Osteocyte (in vitro differentiated cells): ENCODE data around the gene ANTXR1. TPM values are rescaled to one million over a fixed set of nuclear protein-coding genes. Genes with fewer than 3 reads are reported as not detected.

ENCODE experiments used
- DNase-seq: peaks from one replicate; pipeline ENCODE4 v3.0.0; 2021; ENCODE audit warnings: mixed read lengths; ENCODE audit not compliant: unreplicated experiment; ENCODE audit errors: extremely low spot score
- H3K27ac Mint-ChIP-seq: one replicate; pipeline ENCODE4 v1.8.0; 2021; ENCODE audit warnings: mild to moderate bottlenecking, mixed read lengths; ENCODE audit not compliant: unreplicated experiment
- H3K27me3 Mint-ChIP-seq: one replicate; pipeline ENCODE4 v1.8.0; 2021; ENCODE audit warnings: mixed read lengths; ENCODE audit not compliant: unreplicated experiment
- H3K36me3 Mint-ChIP-seq: one replicate; pipeline ENCODE4 v1.8.0; 2021; ENCODE audit warnings: mixed read lengths; ENCODE audit not compliant: unreplicated experiment
- H3K4me1 Mint-ChIP-seq: one replicate; pipeline ENCODE4 v1.8.0; 2021; ENCODE audit warnings: mixed read lengths; ENCODE audit not compliant: unreplicated experiment
- H3K4me3 Mint-ChIP-seq: one replicate; pipeline ENCODE4 v1.8.0; 2021; ENCODE audit warnings: mild to moderate bottlenecking, moderate library complexity, mixed read lengths; ENCODE audit not compliant: unreplicated experiment
- H3K9me3 Mint-ChIP-seq: one replicate; pipeline ENCODE4 v1.8.0; 2021; ENCODE audit warnings: mixed read lengths; ENCODE audit not compliant: unreplicated experiment
- CTCF ChIP-seq: fragments of 200-600 bp; sonication (generic); IDR thresholded peaks from 2 replicates; pipeline ENCODE4 v1.5.0; 2021; ENCODE audit warnings: antibody characterized with exemption, mild to moderate bottlenecking, moderate library complexity
- total RNA-seq: library from RNA; stranded (reverse); gene quantifications from 2 replicates; pipeline ENCODE4 v1.2.1, GENCODE V29; 2021

Gene ANTXR1
- total RNA-seq, 1 donor from 2014 or later, result 144 TPM

- H3K9me3 Mint-ChIP-seq, result peaks cover 5% of the 10 kb centered on the region
- peaks cover 19% of the 10 kb centered on the region for H3K36me3 Mint-ChIP-seq
- H3K27ac Mint-ChIP-seq, result no peak overlapping the region
- H3K4me3 Mint-ChIP-seq, result no peak overlapping the region
- no peak for TF ChIP-seq CTCF
- no peak for DNase-seq
- peaks cover 44% of the 10 kb centered on the region for H3K4me1 Mint-ChIP-seq
- H3K27me3 Mint-ChIP-seq, result no peaks in the 10 kb centered on the region
Observed at GRCh38 chr2:69156624-69157023, 143.6 kb downstream of the ANTXR1 start.

- no peak for DNase-seq
- Mint-ChIP-seq H3K27me3 (no peaks in the 10 kb centered on the region), H3K9me3 (peaks cover 5% of the 10 kb centered on the region)
Observed at GRCh38 chr2:69157441-69157840, 144.5 kb downstream of the ANTXR1 start.

GRCh38 chr2:69159986-69160385 lies 147.0 kb downstream of the ANTXR1 start:
- DNase-seq, result no peak
- Mint-ChIP-seq H3K4me3 (no peak overlapping the region), H3K4me1 (peaks cover 35% of the 10 kb centered on the region), H3K27ac (no peak overlapping the region), H3K9me3 (no peaks in the 10 kb centered on the region), H3K36me3 (peaks cover 22% of the 10 kb centered on the region), H3K27me3 (no peaks in the 10 kb centered on the region)
- TF ChIP-seq CTCF, result no peak

More at GRCh38 chr2:69157441-69157840, 144.5 kb downstream of the ANTXR1 start:
- Mint-ChIP-seq H3K36me3 (peaks cover 15% of the 10 kb centered on the region), H3K27ac (no peak overlapping the region), H3K4me1 (peaks cover 47% of the 10 kb centered on the region), H3K4me3 (no peak overlapping the region)
- TF ChIP-seq CTCF, result no peak

- H3K36me3 Mint-ChIP-seq, result peaks cover 38% of the 10 kb centered on the region
- no peaks in the 10 kb centered on the region for H3K27me3 Mint-ChIP-seq
- DNase-seq, result no peak
- H3K27ac Mint-ChIP-seq, result peak overlapping the region; percentile 39
- TF ChIP-seq CTCF, result no peak
- H3K9me3 Mint-ChIP-seq, result no peaks in the 10 kb centered on the region
- H3K4me3 Mint-ChIP-seq, result no peak overlapping the region
- H3K4me1 Mint-ChIP-seq, result peaks cover 31% of the 10 kb centered on the region
Observed at GRCh38 chr2:69162057-69162456, 149.1 kb downstream of the ANTXR1 start.

GRCh38 chr2:69163109-69163508 lies 150.1 kb downstream of the ANTXR1 start:
- Mint-ChIP-seq H3K4me3 (no peak overlapping the region), H3K27ac (peak overlapping the region; percentile 69), H3K4me1 (peaks cover 31% of the 10 kb centered on the region), H3K27me3 (no peaks in the 10 kb centered on the region), H3K9me3 (no peaks in the 10 kb centered on the region), H3K36me3 (peaks cover 41% of the 10 kb centered on the region)
- TF ChIP-seq CTCF, result no peak
- no peak for DNase-seq
